Stimulated activated memory B cell treated with anti-CD40 and anti-IgM and Interleukin-4, amounts not matched to agents 10 μg/mL and 1 μg/mL and 100 μg/mL, for 72 hours (primary cell): ENCODE results near the gene C6orf58.
A peak's percentile ranks its signal among the peaks of the same experiment; 100 is the strongest.

ENCODE experiments used
- ATAC-seq: fragments of 150-1000 bp; cut with Tn5 transposase; 2 replicates; pipeline ENCODE4 v1.10.0; 2021
- H3K27ac Mint-ChIP-seq: one replicate; pipeline ENCODE4 v1.8.0; 2022; ENCODE audit warnings: mild to moderate bottlenecking, mixed read lengths
- H3K27me3 Mint-ChIP-seq: one replicate; pipeline ENCODE4 v1.8.0; 2022; ENCODE audit warnings: mixed read lengths
- H3K36me3 Mint-ChIP-seq: one replicate; pipeline ENCODE4 v1.8.0; 2022; ENCODE audit warnings: mixed read lengths
- H3K4me1 Mint-ChIP-seq: one replicate; pipeline ENCODE4 v1.8.0; 2022; ENCODE audit warnings: mixed read lengths
- H3K4me3 Mint-ChIP-seq: one replicate; pipeline ENCODE4 v1.8.0; 2022; ENCODE audit warnings: mild to moderate bottlenecking, moderate library complexity, mixed read lengths
- H3K9me3 Mint-ChIP-seq: one replicate; pipeline ENCODE4 v1.8.0; 2022; ENCODE audit warnings: mixed read lengths

C6orf58 gene

DNA sequence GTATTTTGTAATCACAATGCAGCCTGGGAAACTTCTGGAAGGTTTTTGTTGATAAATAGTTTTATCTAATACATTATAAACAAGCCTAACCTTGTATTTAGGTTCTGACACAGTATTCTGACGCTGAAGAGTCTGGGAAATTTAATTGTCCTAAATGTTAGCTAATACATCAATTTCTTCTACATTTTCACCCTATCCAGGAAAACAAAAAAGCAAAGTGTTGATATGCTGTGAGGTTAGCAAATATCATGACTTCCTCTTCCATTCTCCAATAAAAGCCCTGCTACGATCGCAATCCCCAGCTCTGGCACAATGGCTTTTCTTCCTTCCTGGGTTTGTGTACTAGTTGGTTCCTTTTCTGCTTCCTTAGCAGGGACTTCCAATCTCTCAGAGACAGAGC, at the start of gene C6orf58:
Gene C6orf58, plus strand, starts transcription at position 301 of the 400 bp plus-strand sequence. Its CDS starts 12 bp downstream, at position 313.
- Mint-ChIP-seq H3K4me3 (no peak within 1 kb of the TSS), H3K9me3 (no peaks in the 10 kb centered on the region), H3K36me3 (no peaks in the 10 kb centered on the region), H3K27me3 (no peaks in the 10 kb centered on the region), H3K4me1 (no peaks in the 10 kb centered on the region), H3K27ac (no peak within 1 kb of the TSS)
- ATAC-seq: no peak

DNA sequence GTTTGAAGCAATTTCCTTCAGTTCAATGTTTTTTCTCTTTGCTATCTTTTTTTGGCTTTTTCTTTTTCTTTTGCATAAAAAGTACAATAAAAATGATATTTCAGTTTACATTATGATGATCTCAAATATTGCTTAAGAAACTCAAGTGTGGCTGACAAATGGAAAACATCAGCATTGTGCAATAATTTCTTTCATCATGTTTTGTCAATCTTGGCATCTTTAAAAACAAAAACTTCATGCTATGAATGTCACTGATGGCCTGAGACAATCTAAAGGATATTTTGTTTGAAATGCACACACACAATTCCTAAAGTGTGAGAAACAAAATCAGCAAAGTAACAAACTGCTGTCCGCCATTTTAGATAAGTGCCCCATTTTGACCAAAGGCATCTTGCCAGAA, 44.0 kb upstream of the C6orf58 start:
- Mint-ChIP-seq H3K9me3 (no peaks in the 10 kb centered on the region), H3K4me1 (no peaks in the 10 kb centered on the region), H3K27ac (no peak overlapping the region), H3K27me3 (peaks cover 22% of the 10 kb centered on the region), H3K4me3 (no peak overlapping the region), H3K36me3 (no peaks in the 10 kb centered on the region)
- no peak for ATAC-seq

DNA sequence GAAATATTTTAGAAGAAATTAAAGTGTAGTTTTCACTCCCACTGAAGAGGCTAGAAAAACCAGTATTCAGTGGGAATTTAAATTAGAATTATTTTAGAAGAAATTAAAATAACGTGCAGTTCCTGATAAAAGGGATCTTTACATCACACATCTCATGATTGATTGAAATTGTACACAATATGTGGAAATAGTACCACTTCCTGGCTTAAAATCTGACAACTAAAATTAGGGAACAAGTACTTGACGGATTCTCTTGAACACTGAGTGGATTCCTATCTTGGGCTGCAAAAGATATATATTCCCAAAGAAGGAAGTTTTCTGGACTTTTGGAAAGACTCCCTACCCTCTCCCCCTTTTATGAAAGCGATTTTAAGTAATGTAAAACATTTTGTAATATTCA, 43.2 kb upstream of the C6orf58 start:
- no peak for ATAC-seq
- Mint-ChIP-seq H3K4me3 (no peak overlapping the region), H3K4me1 (no peaks in the 10 kb centered on the region), H3K27ac (no peak overlapping the region), H3K36me3 (no peaks in the 10 kb centered on the region), H3K9me3 (no peaks in the 10 kb centered on the region), H3K27me3 (peaks cover 22% of the 10 kb centered on the region)

DNA sequence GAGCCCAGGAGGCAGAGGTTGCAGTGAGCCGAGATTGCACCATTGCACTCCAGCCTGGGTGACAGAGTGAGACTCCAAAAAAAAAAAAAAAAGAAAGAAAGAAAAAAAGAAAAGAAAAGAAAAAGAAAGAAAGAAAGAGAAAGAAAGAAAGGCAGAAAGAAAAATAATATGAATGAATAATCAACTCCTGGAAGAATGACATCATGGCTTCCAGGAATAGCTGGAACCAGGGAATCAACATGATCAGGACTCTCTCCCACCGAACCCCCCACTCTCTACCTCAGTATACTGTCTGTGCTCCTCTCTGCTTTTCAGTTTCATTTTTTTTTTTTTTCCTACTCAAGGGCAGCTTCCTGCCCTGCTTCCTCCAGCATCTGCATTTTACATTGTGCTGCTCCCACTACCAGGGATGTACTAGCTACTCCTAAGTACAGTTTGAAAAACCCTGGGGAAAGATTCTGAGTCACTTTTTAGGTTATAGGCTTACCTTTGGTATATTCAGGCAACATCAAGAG, 38.2 kb upstream of the C6orf58 start:
- Mint-ChIP-seq H3K4me1 (no peaks in the 10 kb centered on the region), H3K36me3 (no peaks in the 10 kb centered on the region), H3K27ac (no peak overlapping the region), H3K9me3 (no peaks in the 10 kb centered on the region), H3K4me3 (no peak overlapping the region), H3K27me3 (peaks cover 15% of the 10 kb centered on the region)
- ATAC-seq: no peak

- Mint-ChIP-seq H3K9me3 (no peaks in the 10 kb centered on the region), H3K27ac (no peak overlapping the region), H3K36me3 (no peaks in the 10 kb centered on the region), H3K4me3 (no peak overlapping the region), H3K4me1 (no peaks in the 10 kb centered on the region), H3K27me3 (peaks cover 15% of the 10 kb centered on the region)
- ATAC-seq: no peak
Observed at GRCh38 chr6:127539272-127539671, 37.7 kb upstream of the C6orf58 start.

DNA sequence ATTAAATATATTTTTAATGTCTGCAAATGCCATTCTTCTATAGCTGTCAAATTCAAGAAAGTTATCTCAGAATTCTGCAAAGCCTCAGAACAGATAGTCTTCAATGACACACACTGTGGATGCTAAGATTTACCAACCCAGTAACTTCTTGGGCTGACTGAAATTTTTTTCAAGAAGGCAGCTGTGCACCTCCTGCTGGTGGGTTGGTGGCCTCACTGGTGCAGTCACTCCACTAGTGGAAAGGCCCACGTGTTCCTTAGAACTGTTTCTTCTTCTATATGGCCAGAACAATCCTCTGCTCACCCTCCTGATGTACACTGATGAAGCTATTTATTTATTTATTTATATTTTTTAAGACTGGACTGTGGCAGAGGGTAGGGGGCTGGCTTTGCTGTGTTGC, 29.8 kb upstream of the C6orf58 start:
- H3K9me3 Mint-ChIP-seq: no peaks in the 10 kb centered on the region
- H3K27ac Mint-ChIP-seq: no peak overlapping the region
- H3K36me3 Mint-ChIP-seq: no peaks in the 10 kb centered on the region
- H3K4me1 Mint-ChIP-seq: no peaks in the 10 kb centered on the region
- peaks cover 26% of the 10 kb centered on the region for H3K27me3 Mint-ChIP-seq
- peak; percentile 39 for ATAC-seq
- no peak overlapping the region for H3K4me3 Mint-ChIP-seq

- Mint-ChIP-seq H3K4me1 (no peaks in the 10 kb centered on the region), H3K27me3 (peaks cover 26% of the 10 kb centered on the region), H3K36me3 (no peaks in the 10 kb centered on the region), H3K4me3 (no peak overlapping the region), H3K9me3 (no peaks in the 10 kb centered on the region), H3K27ac (no peak overlapping the region)
- ATAC-seq: no peak
Observed at GRCh38 chr6:127547904-127548649, 28.9 kb upstream of the C6orf58 start.

GRCh38 chr6:127550403-127550802, 26.6 kb upstream of the C6orf58 start:
- Mint-ChIP-seq H3K36me3 (no peaks in the 10 kb centered on the region), H3K4me1 (no peaks in the 10 kb centered on the region), H3K27me3 (peaks cover 26% of the 10 kb centered on the region), H3K4me3 (no peak overlapping the region), H3K27ac (no peak overlapping the region), H3K9me3 (no peaks in the 10 kb centered on the region)
- no peak for ATAC-seq

DNA sequence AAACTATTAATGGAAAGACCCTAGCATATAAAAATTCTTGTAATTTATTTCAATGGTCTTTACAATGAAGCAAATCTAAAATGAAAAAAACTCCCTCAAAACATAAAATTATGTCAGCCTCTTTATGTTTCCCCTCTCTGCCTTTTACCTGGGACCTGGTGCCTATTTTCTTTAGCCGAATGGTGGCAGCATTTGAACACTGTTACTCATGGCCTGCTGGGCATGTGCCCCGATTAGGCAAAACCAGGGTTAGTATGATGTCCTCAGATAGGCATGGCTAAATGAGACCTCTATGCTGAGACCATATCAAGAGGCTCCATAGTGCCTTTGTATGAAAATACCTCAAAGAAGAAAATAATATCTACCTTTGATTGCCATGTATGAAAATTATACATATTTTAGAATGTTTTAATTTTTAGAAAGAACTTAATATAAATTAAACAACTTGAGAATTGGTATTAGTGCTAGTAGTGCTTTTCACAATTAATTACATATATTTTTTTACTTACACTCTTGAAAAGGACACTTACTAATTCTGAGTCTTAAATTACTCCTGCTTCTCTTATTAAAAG, 22.5 kb upstream of the C6orf58 start:
- H3K27me3 Mint-ChIP-seq: peaks cover 40% of the 10 kb centered on the region
- H3K4me1 Mint-ChIP-seq: no peaks in the 10 kb centered on the region
- H3K27ac Mint-ChIP-seq: no peak overlapping the region
- H3K36me3 Mint-ChIP-seq: no peaks in the 10 kb centered on the region
- H3K4me3 Mint-ChIP-seq: no peak overlapping the region
- no peak for ATAC-seq
- no peaks in the 10 kb centered on the region for H3K9me3 Mint-ChIP-seq

DNA sequence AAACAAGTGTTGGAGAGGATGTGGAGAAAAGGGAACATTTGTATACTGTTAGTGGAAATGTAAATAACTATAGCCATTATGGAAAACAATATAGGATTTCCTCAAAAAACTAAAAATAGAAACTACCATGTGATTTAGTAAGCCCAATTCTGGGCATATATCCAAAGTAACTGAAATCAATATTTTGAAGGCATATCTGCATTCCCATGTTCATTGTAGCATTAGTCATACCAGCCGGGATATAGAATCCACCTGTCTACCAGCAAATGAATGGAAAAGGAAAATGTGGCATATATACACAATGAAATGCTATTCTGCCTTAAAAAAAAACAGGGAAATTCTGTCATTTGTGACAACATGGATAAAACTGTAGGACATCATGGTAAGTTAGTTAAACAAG, 15.3 kb upstream of the C6orf58 start:
- no peak for ATAC-seq
- Mint-ChIP-seq H3K9me3 (no peaks in the 10 kb centered on the region), H3K27me3 (peaks cover 8% of the 10 kb centered on the region), H3K36me3 (no peaks in the 10 kb centered on the region), H3K4me1 (no peaks in the 10 kb centered on the region), H3K4me3 (no peak overlapping the region), H3K27ac (no peak overlapping the region)

GRCh38 chr6:127564761-127565160, 12.2 kb upstream of the C6orf58 start:
- no peak overlapping the region for H3K4me3 Mint-ChIP-seq
- H3K4me1 Mint-ChIP-seq: no peaks in the 10 kb centered on the region
- no peaks in the 10 kb centered on the region for H3K36me3 Mint-ChIP-seq
- ATAC-seq: no peak
- no peaks in the 10 kb centered on the region for H3K27me3 Mint-ChIP-seq
- H3K27ac Mint-ChIP-seq: no peak overlapping the region
- H3K9me3 Mint-ChIP-seq: no peaks in the 10 kb centered on the region

GRCh38 chr6:127566119-127566518, 10.9 kb upstream of the C6orf58 start:
- Mint-ChIP-seq H3K4me1 (peaks cover 8% of the 10 kb centered on the region), H3K9me3 (no peaks in the 10 kb centered on the region), H3K27ac (no peak overlapping the region), H3K27me3 (no peaks in the 10 kb centered on the region), H3K4me3 (no peak overlapping the region), H3K36me3 (no peaks in the 10 kb centered on the region)
- no peak for ATAC-seq

DNA sequence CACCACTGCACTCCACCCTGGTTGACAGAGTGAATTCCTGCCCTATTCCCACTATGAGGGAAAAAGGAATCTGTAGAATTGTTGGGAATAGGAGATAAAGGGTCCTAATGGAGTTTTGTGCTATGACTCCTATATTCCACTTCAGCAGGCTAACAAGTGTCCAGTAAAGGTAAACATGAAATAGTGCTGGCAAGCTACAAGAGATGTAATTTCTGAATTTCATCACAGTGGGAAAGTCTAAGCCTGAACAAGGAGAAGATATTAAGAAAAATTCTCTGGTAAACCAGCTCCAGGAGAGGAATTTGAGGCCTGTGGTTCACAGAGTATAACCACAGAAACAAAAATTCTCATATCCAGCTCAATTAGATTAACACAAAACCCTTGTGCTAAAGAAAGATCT, 10.3 kb upstream of the C6orf58 start:
- H3K9me3 Mint-ChIP-seq: no peaks in the 10 kb centered on the region
- no peaks in the 10 kb centered on the region for H3K27me3 Mint-ChIP-seq
- no peaks in the 10 kb centered on the region for H3K36me3 Mint-ChIP-seq
- ATAC-seq: no peak
- no peak overlapping the region for H3K27ac Mint-ChIP-seq
- H3K4me1 Mint-ChIP-seq: peaks cover 13% of the 10 kb centered on the region
- H3K4me3 Mint-ChIP-seq: no peak overlapping the region

GRCh38 chr6:127567476-127567875, 9.5 kb upstream of the C6orf58 start:
- Mint-ChIP-seq H3K36me3 (no peaks in the 10 kb centered on the region), H3K9me3 (no peaks in the 10 kb centered on the region), H3K27ac (no peak overlapping the region)

DNA sequence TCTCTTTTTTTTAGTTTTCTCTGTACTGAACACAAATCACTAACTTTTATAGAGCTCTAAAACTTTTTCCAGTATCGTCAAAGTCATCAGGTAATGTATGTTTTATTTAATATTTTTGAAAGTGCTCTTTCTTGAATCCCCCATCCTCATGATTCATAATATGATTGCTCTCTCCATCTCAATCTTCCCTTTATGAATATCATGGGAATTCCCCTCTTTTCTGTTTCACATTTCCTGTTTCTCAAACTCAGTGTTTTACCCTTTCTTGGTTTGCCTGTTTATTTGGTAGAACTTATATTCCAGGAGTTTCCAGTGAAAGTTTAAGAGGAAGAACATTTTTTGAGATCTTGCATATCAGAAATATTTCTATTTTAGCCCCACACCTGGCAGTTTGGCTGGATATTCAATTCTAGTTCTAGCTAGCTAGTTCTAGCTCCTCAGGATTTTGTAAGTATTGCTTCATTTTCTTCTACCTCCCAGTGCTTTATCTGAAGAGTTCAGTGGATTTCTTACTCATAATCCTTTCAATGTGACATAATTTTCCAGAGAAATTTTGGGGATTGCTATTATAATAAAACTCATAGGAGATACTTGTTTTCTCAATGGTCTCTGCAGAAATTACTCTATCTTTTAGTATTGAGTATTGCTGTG, 6.1 kb upstream of the C6orf58 start:
- Mint-ChIP-seq H3K9me3 (no peaks in the 10 kb centered on the region), H3K36me3 (no peaks in the 10 kb centered on the region), H3K4me1 (peaks cover 13% of the 10 kb centered on the region), H3K27ac (no peak overlapping the region), H3K4me3 (no peak overlapping the region), H3K27me3 (no peaks in the 10 kb centered on the region)
- peak; percentile 54 for ATAC-seq

More at GRCh38 chr6:127567476-127567875, 9.5 kb upstream of the C6orf58 start:
- no peak overlapping the region for H3K4me3 Mint-ChIP-seq
- no peak for ATAC-seq
- H3K4me1 Mint-ChIP-seq: peaks cover 13% of the 10 kb centered on the region
- H3K27me3 Mint-ChIP-seq: no peaks in the 10 kb centered on the region

DNA sequence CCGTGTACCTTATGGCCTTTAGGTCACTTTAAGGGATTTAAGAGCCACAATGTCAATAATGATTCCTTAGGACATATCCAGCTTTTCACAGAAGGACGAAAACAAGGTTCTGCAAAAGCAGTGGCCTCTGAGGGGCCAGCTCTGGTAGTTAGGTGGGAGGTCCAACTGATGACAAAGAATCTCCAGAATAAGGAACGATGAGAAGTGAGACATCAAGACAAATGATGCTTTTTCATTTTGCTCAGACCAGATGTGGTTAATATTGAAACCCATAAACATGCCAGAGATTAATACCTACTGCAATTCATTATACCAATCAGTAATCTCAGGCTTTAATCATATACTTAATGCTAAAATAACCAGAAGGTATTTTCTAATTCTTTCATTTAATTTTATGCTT, 1.9 kb downstream of the C6orf58 start:
- no peak overlapping the region for H3K27ac Mint-ChIP-seq
- no peaks in the 10 kb centered on the region for H3K36me3 Mint-ChIP-seq
- no peak for ATAC-seq
- H3K9me3 Mint-ChIP-seq: no peaks in the 10 kb centered on the region
- no peaks in the 10 kb centered on the region for H3K27me3 Mint-ChIP-seq
- no peaks in the 10 kb centered on the region for H3K4me1 Mint-ChIP-seq
- no peak overlapping the region for H3K4me3 Mint-ChIP-seq
